ENCODE results near the gene SIRPB2.

SIRPB2 gene

DNA sequence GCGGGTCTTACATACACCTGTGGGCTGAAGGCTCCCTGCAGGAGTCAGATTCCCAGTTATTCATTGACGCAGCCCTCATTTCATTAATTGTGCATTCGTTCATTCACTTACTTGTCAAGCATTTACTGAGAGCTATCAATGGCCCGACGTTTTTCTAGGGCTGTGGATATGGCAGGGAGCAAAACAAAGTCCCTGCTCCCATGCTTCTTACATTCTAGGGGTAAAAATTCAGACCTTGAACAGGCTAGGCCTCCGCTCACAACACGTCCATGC, 24.2 kb downstream of the SIRPB2 start:
- TF ChIP-seq, protein P1, sequence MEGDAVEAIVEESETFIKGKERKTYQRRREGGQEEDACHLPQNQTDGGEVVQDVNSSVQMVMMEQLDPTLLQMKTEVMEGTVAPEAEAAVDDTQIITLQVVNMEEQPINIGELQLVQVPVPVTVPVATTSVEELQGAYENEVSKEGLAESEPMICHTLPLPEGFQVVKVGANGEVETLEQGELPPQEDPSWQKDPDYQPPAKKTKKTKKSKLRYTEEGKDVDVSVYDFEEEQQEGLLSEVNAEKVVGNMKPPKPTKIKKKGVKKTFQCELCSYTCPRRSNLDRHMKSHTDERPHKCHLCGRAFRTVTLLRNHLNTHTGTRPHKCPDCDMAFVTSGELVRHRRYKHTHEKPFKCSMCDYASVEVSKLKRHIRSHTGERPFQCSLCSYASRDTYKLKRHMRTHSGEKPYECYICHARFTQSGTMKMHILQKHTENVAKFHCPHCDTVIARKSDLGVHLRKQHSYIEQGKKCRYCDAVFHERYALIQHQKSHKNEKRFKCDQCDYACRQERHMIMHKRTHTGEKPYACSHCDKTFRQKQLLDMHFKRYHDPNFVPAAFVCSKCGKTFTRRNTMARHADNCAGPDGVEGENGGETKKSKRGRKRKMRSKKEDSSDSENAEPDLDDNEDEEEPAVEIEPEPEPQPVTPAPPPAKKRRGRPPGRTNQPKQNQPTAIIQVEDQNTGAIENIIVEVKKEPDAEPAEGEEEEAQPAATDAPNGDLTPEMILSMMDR (IDR thresholded peaks at IDR 0.05; ENCODE audit: low read depth, low read length): no peak
- H3K4me3 ChIP-seq (replicated peaks in 1 of 2; ENCODE audit: low read depth in 2 of 2, low read length in 2 of 2): no peak overlapping the region
- DNase-seq (ENCODE audit: low read depth in 2 of 2): no peak

DNA sequence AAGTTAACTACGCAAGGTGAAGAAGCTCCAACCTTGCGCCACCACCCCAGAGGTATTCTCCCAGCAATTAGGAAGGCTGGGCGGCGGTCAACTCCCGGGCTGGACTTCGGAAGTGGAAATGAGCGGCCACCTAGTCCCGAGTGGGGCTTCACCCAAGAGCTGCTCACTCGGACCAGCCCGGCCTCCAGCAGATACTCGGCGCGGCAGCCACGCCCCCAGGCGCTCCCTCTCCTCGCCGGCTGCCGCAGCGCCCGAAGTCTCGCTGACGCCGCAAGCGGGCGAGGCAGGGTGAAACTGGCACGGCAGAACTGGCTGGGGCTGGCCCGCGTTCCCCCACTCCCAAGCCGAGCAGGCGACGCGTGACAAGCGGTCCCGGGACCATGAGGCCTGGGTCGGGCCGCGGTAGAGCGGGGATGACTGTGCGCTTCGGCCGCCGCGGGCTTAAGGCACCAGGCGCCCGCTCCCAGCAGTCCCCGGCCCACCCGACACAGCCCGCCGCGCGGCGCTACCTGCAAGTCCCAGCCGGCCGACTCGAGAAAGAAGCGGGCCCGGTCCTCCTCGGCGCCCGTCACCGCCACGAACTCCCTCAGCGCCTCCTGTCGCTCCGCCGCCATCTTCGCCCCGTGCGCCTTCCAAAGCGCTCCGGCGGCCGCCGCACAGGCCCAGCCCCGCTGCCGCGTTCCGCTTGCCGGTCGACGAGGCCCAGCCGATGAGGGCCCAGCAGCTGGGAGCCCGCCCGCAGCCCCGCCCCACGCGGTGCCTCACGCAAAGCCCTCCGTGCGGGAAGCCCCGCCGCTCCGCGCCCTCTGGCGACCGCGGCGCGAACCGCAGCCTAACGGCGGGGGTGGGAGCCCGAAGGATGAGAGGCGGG, 24.8 kb downstream of the SIRPB2 start, which contains the start of gene NSFL1C:
NSFL1C (minus strand) TSS at position 639 of the 871 bp plus-strand sequence; CDS start at position 614, 25 bp downstream.
- peak; percentile 93 to 97 for DNase-seq (ENCODE audit: low read depth in 2 of 2)
- H3K4me3 ChIP-seq (replicated peaks in 1 of 2; ENCODE audit: low read depth in 2 of 2, low read length in 2 of 2): peak within 1 kb of the TSS; percentile 76 to 93
- TF ChIP-seq, protein P1 (IDR thresholded peaks at IDR 0.05; ENCODE audit: low read depth, low read length): peak; percentile 67

GRCh38 chr20:1465470-1466210, 25.6 kb downstream of the SIRPB2 start:
- H3K4me3 ChIP-seq (replicated peaks in 1 of 2; ENCODE audit: low read depth in 2 of 2, low read length in 2 of 2): peak overlapping the region; percentile 76 to 93
- DNase-seq (ENCODE audit: low read depth in 2 of 2): no peak
- TF ChIP-seq, protein P1 (IDR thresholded peaks at IDR 0.05; ENCODE audit: low read depth, low read length): no peak

GRCh38 chr20:1463971-1464570, 27.1 kb downstream of the SIRPB2 start:
- no peak for DNase-seq (ENCODE audit: low read depth in 2 of 2)
- TF ChIP-seq, protein P1 (IDR thresholded peaks at IDR 0.05; ENCODE audit: low read depth, low read length): no peak
- no peak overlapping the region for H3K4me3 ChIP-seq (replicated peaks in 1 of 2; ENCODE audit: low read depth in 2 of 2, low read length in 2 of 2)

GRCh38 chr20:1462834-1463233, 28.4 kb downstream of the SIRPB2 start:
- TF ChIP-seq, protein P1 (IDR thresholded peaks at IDR 0.05; ENCODE audit: low read depth, low read length): no peak
- no peak overlapping the region for H3K4me3 ChIP-seq (replicated peaks in 1 of 2; ENCODE audit: low read depth in 2 of 2, low read length in 2 of 2)
- DNase-seq (ENCODE audit: low read depth in 2 of 2): no peak

DNA sequence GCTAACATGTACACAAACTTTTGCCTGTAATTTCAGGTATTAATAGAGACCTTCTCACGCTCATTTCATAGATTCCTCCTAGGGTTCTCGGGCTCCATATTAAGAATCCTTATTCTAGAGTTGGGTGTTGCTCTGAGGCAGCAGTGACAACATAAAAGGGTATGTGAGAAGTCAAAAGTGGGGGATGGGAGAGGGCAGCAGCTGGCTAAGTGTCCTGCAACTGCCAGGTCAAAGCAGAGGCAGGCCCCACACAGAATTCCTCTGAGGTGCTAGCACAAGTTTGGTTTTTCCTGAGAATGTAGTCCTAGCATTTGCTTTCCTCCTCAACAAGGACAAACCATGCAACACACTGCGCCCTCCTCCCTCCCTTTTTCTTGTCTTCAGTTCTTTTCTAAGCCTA, 29.2 kb downstream of the SIRPB2 start:
- TF ChIP-seq, protein P1 (IDR thresholded peaks at IDR 0.05; ENCODE audit: low read depth, low read length): no peak
- H3K4me3 ChIP-seq (replicated peaks in 1 of 2; ENCODE audit: low read depth in 2 of 2, low read length in 2 of 2): no peak overlapping the region
- DNase-seq (ENCODE audit: low read depth in 2 of 2): no peak
